ENCODE results near the gene CXXC5. TPM values are rescaled to one million over a fixed set of nuclear protein-coding genes. Genes with fewer than 3 reads are reported as not detected.
A peak's percentile ranks its signal among the peaks of the same experiment; 100 is the strongest.

The CXXC5 gene
- polyA plus RNA-seq, 3 donors from 2014 or later = 339 to 410 (median 385) TPM

DNA sequence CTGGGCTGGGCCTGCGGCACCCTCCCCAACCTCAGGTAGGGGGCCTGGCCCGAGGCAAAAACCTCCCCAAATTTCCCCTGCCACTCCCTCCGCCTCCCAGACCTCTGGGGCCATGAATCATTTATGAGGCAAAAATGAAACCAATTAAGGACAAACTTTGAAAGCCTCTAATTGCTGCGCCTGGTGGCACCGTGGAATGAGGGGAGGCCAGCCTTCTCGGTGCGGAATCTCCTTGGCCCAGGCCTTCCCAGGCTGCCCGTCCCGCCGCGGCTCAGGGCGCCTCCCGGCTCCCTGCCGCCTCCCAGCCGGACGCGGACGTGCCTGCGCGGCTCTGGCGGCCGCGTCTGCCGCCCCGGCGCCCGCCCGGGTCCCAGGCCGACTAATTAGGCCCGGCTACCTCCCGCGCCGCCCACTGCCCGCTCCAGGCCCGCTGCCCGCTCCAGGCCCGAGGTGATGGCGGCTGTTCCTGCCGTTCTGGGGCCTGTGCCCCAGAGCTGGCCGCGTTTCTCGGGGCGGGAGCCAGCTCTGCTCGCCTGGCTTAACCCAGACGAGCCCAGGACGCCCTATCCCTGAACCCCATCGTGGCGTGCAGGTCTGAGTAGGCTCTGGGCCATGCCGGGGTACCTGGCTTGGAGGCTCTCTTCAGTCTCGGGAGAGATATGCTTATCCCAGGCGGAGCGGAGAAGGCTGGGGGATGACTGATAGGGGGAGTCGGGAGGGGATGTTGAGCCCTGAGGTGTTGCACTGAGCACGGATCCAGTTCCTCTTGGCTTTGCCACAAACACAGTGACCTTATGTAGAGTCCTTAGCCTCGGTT lies 20.1 kb downstream of the CXXC5 start:
- Mint-ChIP-seq H3K9me3 (no peaks in the 10 kb centered on the region), H3K27ac (peak overlapping the region; percentile 92 to 99 (median 96)), H3K36me3 (peaks cover 0 to 4% (median 0%) of the 10 kb centered on the region in 3 donors), H3K27me3 (ENCODE audit: low read depth in 3 of 3) (peaks cover 3 to 25% (median 17%) of the 10 kb centered on the region in 3 donors), H3K4me1 (peaks cover 87 to 93% of the 10 kb centered on the region in 2 donors), H3K4me3 (peak overlapping the region; percentile 95 to 100 (median 98))
- DNase-seq = peak; percentile 57 to 62 (median 61)

DNA sequence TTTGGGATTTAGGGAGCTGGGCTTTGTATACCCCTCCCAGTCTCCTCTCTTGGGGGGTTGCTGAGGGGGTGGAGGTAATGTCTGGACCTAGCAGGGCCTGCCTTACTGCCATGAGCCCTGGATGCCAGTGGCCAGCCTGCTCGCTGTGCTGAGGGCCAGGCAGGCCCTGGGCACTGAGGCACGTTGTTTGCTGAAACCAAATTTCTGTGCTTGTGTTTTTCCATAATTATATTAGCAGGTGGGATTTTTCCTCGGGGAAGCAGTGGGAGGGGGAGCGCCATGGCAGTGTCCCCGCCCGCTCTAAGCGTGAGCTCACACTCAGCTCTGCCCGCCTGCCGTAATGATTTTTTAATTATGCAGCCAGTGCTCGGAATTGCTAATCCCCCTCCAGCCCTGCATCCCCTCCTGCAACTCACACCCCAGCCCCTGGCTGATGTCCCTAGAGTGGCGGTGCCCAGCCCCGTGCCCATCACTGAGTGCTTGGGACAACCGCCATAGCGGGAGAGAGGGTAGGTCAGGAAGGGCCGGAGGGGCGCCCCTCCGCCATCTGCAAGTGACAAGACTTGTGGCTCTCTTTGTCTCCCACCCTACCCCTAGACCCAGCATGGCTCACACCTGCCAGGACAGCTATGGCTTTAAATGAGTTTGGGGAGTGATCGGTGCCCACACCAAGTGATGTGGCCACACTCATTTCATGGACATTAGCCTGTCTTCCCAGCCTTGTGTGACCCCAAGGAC lies 20.9 kb downstream of the CXXC5 start:
- Mint-ChIP-seq H3K4me1 (peaks cover 87 to 93% of the 10 kb centered on the region in 2 donors), H3K36me3 (peaks cover 0 to 4% (median 0%) of the 10 kb centered on the region in 3 donors), H3K27ac (peak overlapping the region; percentile 92 to 99 (median 96)), H3K9me3 (no peaks in the 10 kb centered on the region), H3K4me3 (peak overlapping the region; percentile 95 to 100 (median 98)), H3K27me3 (ENCODE audit: low read depth in 3 of 3) (peaks cover 3 to 25% (median 17%) of the 10 kb centered on the region in 3 donors)
- DNase-seq = no peak

DNA sequence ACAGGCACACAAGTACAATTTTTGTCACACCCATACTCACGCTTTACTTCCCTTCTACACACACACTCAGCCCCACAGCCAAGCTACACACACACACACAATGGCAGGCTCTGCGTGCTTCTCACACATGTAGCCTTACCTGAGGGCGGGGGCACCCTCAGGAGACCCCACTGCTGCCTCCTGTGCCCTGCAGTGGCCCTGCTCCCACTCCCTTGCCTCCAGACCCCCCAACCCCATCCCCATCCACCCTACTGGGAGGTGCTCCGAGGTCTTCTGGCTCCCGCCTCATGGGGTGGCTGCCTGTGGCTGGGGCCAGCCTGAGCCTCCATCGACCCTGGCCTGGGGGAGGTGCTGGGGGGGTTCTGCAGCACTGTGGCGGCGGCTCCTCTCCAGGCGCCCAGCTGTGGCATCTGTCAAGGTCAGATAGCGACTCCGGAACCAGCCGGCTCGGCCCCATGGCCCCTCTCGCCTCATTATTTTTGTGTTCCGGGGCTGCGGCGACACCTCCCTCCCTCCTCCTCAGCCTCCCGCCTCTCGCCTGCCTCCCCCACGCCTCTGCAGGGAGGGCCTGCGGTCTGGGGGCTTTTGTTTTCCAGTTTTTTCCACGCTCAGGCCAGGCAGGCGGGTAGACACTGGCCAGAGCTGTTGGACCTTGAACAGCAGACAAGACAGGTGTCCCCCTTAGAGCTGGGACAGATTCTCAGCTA lies 21.7 kb downstream of the CXXC5 start:
- peaks cover 0 to 4% (median 1%) of the 10 kb centered on the region in 3 donors for H3K36me3 Mint-ChIP-seq
- no peaks in the 10 kb centered on the region for H3K9me3 Mint-ChIP-seq
- H3K27me3 Mint-ChIP-seq (ENCODE audit: low read depth in 3 of 3) = peaks cover 3 to 22% (median 17%) of the 10 kb centered on the region in 3 donors
- peak; percentile 75 to 77 (median 75) for DNase-seq
- peak overlapping the region; percentile 92 to 99 (median 96) for H3K27ac Mint-ChIP-seq
- peak overlapping the region; percentile 95 to 100 (median 98) for H3K4me3 Mint-ChIP-seq
- peaks cover 87 to 92% of the 10 kb centered on the region in 2 donors for H3K4me1 Mint-ChIP-seq

DNA sequence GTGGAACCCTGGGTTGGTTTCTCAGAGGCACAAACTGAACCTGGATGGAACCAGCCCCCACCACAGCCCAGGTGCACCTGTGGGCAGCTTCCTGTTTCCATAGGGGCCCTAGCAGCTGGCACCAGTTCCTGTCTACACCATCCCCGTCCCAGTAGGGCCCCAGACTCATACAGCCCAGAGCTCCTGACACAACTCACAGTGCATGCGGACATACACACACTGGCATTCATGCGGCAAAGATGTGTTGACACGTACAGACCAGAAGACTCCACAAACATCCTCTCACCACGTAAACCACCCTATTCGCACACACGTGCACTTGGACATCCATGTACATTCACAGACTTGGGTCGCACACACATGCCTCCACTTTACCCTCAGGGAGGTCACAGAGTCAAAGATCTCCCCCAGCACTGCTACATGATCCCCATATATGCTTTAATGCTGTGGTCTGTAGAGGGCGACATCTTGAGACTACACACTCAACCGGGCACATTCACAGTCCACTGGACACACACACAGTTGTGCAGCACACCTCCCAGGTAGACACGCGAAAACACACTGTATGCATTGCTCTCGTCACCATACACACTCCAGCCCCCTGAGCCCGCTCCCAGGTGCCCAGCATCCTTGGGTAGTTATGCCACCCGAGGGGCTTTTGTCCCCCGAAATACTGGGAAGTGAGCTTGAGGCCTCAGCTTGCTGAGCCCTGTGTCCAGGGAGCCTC lies 22.4 kb downstream of the CXXC5 start:
- peak; percentile 73 to 77 (median 77) for DNase-seq
- Mint-ChIP-seq H3K27ac (peak overlapping the region; percentile 92 to 99 (median 96)), H3K9me3 (no peaks in the 10 kb centered on the region)

DNA sequence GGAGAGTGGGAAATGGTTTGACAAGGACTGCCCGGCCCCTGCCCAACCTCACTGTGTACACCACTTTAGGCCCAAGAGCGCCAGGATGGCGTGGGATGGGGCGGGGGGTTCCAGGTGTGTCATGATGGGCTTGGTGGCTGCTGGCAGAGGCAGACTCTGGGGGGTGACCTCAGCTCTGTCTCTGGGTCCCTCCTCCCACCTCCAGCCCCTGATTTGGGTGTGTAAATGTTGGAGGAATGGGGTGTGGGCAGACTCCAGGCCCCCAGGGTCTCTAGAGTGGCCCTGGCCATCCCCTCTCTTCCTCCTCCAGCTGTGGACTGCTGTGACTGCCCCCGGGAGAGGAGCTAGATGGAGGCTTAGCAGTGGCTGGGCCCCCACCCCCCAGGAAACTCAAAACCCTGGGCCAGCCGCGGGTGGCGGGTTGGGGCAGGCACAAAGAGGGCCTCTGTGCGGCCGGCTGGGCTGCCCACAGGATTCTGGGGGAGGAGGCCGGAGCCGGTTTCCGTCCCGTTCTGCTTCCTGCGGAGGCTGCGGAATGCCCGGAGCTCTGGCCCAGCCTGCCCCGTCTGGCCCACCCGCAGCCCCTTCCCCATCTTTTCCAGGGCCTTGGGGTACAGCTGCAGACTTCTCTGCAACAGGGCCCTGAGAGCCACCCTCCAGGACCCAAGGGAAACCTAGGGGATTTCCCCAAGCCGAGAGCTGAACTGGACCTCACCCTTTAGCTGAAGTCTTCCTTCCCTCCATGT lies 23.1 kb downstream of the CXXC5 start:
- no peaks in the 10 kb centered on the region for H3K9me3 Mint-ChIP-seq
- H3K27me3 Mint-ChIP-seq (ENCODE audit: low read depth in 3 of 3) = peaks cover 3 to 22% (median 17%) of the 10 kb centered on the region in 3 donors
- peak overlapping the region; percentile 92 to 99 (median 96) for H3K27ac Mint-ChIP-seq
- peak overlapping the region; percentile 95 to 100 (median 98) for H3K4me3 Mint-ChIP-seq
- peaks cover 83 to 88% of the 10 kb centered on the region in 2 donors for H3K4me1 Mint-ChIP-seq
- DNase-seq = peak; percentile 53 to 60 (median 60)
- peaks cover 0 to 4% (median 3%) of the 10 kb centered on the region in 3 donors for H3K36me3 Mint-ChIP-seq

More for the DNA sequence above, 22.4 kb downstream of the CXXC5 start:
- Mint-ChIP-seq H3K4me3 (peak overlapping the region; percentile 95 to 100 (median 98)), H3K36me3 (peaks cover 0 to 4% (median 3%) of the 10 kb centered on the region in 3 donors), H3K4me1 (peaks cover 87 to 92% of the 10 kb centered on the region in 2 donors), H3K27me3 (ENCODE audit: low read depth in 3 of 3) (peaks cover 3 to 22% (median 17%) of the 10 kb centered on the region in 3 donors)

DNA sequence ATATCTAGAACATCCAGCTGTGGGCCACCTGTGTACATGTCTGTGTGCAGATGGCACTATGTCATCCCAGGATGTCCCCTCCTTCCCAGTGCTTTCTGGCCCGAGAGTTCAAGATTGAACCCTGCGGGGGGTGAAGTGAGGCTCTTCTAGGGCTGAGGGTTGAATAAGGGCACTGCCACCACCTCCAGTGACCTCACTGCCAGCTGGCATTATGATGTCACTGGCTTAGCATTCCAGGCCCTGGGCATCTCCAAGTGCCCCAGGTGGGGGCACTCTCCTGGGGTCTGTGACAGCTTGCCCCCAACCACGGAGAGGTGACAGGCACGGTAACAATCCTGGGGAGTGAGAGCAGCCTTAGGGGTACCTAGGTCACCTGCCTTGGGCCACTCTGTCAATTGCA lies 27.1 kb downstream of the CXXC5 start:
- Mint-ChIP-seq H3K4me3 (peak overlapping the region; percentile 30 to 77 (median 63)), H3K36me3 (peaks cover 3 to 7% (median 4%) of the 10 kb centered on the region in 3 donors), H3K9me3 (no peaks in the 10 kb centered on the region), H3K4me1 (peaks cover 90 to 94% of the 10 kb centered on the region in 2 donors), H3K27me3 (ENCODE audit: low read depth in 3 of 3) (peaks cover 2 to 7% (median 5%) of the 10 kb centered on the region in 3 donors), H3K27ac (peak overlapping the region; percentile 79 to 92 (median 87))
- no peak for DNase-seq

DNA sequence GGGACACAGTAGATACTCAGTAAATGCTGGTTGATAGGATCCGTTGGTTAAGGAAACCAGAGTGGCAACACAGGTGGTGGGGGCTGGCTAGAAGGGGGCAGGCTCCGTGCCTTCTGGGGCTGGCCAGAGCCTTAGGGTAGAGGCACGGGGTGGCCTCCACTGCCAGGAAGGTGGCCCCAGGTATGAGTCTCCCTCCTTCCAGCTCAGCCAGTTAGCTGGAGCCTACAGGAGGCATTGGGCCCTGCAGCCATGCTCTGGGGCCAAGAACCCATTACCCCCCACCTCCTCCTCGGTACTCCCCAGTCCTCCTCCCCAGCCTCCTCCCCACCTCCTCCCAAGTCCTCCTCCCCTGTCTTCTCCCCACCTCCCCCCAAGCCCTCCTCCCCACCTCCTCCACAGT lies 27.7 kb downstream of the CXXC5 start:
- H3K9me3 Mint-ChIP-seq = no peaks in the 10 kb centered on the region
- H3K4me1 Mint-ChIP-seq = peaks cover 84 to 89% of the 10 kb centered on the region in 2 donors
- H3K4me3 Mint-ChIP-seq = peak overlapping the region in 4 of 5 donors; percentile 20 to 65 (median 50)
- peaks cover 0 to 2% (median 2%) of the 10 kb centered on the region in 3 donors for H3K27me3 Mint-ChIP-seq (ENCODE audit: low read depth in 3 of 3)
- peak overlapping the region; percentile 44 to 92 (median 84) for H3K27ac Mint-ChIP-seq
- no peak for DNase-seq
- H3K36me3 Mint-ChIP-seq = peaks cover 3 to 7% (median 5%) of the 10 kb centered on the region in 3 donors

DNA sequence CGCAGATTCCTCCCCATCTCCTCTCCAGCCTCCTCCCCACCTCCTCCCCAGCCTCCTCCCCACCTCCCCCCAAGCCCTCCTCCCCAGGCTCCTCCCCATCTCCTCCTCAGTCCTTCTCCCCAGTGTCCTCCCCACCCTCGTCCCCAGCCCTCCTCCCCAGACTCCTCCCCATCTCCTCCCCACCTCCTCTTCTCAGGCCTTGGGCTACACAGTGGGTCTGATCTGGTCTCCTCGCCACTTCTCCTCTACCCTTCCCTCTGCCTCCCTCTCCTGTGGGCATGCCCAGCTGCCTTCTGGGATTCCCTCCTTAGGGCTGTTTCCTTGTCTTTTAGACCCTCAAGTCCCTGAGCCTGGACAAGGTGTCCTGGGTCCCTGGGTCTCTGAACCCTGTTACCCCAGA lies 28.3 kb downstream of the CXXC5 start:
- Mint-ChIP-seq H3K9me3 (no peaks in the 10 kb centered on the region), H3K4me1 (peaks cover 79 to 86% of the 10 kb centered on the region in 2 donors), H3K27me3 (ENCODE audit: low read depth in 3 of 3) (peaks cover 0 to 2% (median 2%) of the 10 kb centered on the region in 3 donors), H3K36me3 (peaks cover 3 to 7% (median 5%) of the 10 kb centered on the region in 3 donors), H3K4me3 (peak overlapping the region in 1 of 5 donors; percentile 50), H3K27ac (peak overlapping the region; percentile 67 to 94 (median 86))
- no peak for DNase-seq

DNA sequence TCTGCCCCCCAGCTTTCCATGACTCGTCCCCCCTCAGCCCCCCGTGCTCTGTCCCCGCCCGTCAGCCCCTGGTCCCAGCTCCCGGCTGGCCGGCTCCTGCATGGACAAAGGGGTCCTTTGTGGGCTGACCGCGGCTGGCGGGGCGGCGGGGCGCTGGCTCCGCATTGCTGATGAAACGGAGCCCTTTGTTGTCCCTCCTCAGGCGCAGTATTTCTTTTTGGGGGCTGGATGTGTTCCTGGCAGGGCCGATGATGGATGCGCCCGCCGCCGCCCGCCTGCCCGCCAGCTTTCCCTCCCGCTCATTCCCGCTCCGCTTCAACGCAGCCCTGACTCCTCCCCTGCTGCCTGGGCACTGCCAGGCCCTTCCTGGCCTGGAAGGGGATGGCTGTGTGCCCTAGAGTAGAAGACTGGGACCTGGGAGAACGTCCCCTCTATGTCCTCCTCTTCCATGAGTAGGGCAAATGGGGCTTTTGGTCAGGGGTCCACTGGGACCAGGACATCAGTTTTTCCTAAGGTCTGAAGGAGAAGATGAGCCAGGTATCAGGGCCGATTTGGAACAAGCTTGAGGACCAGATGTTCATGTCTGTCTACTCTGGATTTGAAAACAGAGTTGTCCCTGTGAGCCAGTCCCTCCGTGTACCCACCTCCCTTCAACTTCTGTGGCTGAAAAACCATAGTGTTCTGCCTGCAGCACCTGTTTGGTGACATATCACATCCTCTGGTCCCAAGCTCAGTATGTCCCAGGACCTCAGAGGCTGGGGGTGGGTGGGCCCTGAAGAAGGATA lies 29.0 kb downstream of the CXXC5 start:
- no peak for DNase-seq
- no peaks in the 10 kb centered on the region for H3K9me3 Mint-ChIP-seq
- H3K4me1 Mint-ChIP-seq = peaks cover 72 to 81% of the 10 kb centered on the region in 2 donors
- H3K4me3 Mint-ChIP-seq = peak overlapping the region; percentile 47 to 72 (median 52)
- H3K36me3 Mint-ChIP-seq = peaks cover 3 to 7% (median 5%) of the 10 kb centered on the region in 3 donors
- H3K27ac Mint-ChIP-seq = peak overlapping the region; percentile 81 to 94 (median 90)
- peaks cover 0 to 4% (median 2%) of the 10 kb centered on the region in 3 donors for H3K27me3 Mint-ChIP-seq (ENCODE audit: low read depth in 3 of 3)

DNA sequence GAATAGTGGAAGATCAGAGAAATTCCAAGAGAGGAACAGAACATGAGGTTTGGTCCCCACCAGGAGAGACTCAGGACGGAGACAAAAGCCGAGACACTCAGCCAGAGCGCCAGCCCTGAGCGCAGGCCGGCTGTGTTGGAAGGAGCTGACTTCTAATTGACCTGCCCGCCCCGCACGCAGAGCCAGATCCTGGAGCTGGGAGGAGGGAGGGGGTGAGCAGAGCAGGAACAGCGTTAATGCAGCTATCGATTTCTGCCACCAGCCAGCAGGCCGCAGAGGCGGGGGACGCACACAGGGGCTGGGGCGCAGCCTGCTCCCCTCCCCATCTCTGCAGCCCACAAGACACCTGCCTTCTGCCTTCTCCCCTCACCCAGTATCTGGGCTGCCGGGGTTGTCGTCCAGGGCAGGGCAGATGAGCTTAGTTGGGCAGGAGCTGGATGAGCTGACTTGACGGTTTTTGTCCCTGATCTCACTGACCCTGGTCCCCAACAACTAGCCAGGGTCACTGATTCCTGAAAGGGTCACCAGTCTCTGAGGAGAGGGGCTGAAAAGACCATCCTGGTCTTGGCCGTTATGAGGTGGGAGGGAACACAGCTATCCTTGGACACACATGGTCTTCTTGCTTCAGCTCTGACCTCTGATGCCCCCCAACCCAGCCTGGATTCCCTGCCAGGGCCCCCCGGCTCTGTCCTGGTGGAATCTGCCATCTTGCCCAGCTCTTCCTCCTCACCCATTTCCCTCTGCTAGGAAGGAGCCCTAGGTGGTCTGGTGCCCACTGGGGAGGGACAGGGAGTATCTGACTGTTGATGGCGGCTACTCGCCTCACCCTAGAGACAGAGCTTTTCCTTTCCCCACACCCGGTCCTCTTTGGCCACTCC lies 29.8 kb downstream of the CXXC5 start:
- H3K4me3 Mint-ChIP-seq = peak overlapping the region; percentile 26 to 64 (median 52)
- peaks cover 69 to 81% of the 10 kb centered on the region in 2 donors for H3K4me1 Mint-ChIP-seq
- DNase-seq = no peak
- H3K27ac Mint-ChIP-seq = peak overlapping the region; percentile 81 to 93 (median 86)
- peaks cover 0 to 4% (median 2%) of the 10 kb centered on the region in 3 donors for H3K27me3 Mint-ChIP-seq (ENCODE audit: low read depth in 3 of 3)
- peaks cover 3 to 14% (median 7%) of the 10 kb centered on the region in 3 donors for H3K36me3 Mint-ChIP-seq
- peaks cover 0 to 2% (median 0%) of the 10 kb centered on the region in 6 donors for H3K9me3 Mint-ChIP-seq

All from immature natural killer cell (primary cell).